Fibroblast of lung (primary cell): Measurements from ENCODE around the gene STK4.

Experiments
- CTCF ChIP-seq, 2 donors: IDR thresholded peaks in 1 of 2; conservative IDR thresholded peaks in 1 of 2; 1 replicate in 1 of 2; 2 replicates in 1 of 2; pipeline ENCODE4 v1.5.1; 2011 to 2012; ENCODE audit warnings: low read length in 2 of 2, control low read depth in 1 of 2, inconsistent platforms in 1 of 2, low read depth in 1 of 2, mild to moderate bottlenecking in 1 of 2
- EZH2 ChIP-seq: IDR thresholded peaks from 2 replicates; pipeline ENCODE4 v1.5.1; 2012; ENCODE audit warnings: low read length, control low read depth, mild to moderate bottlenecking; ENCODE audit errors: missing control alignments

DNA sequence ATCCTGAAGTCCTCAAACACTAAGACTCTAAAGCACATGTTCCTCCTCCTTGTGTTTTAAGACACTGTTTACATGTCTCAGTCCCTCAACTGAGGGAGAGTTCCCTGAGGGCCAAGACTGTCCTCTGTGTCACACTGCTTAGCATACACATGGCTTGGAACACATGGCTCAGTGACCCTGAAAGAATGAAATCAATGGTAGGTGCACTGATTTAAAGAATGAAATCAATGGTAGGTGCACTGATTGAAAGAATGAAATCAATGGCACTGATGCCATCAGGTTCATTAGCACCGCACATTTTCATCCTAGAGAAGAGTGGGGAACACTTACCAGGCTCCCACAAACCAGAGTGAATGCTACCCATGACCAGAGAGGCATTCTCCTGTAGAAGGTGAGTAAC is 15.9 kb upstream of the STK4 start:
- no peak for TF ChIP-seq CTCF (conservative IDR thresholded peaks at IDR 0.05 in 1 of 2, IDR thresholded peaks at IDR 0.05 in 1 of 2; ENCODE audit: low read depth in 1 of 2, low read length in 2 of 2)
- no peak for TF ChIP-seq EZH2
